RWPE2 (cell line): ENCODE results near the gene PCNT.

Experiments used
- ATAC-seq: fragments of 200-7000 bp; cut with Tn5 transposase; 3 replicates; pipeline ENCODE4 v1.9.1; 2021; ENCODE audit warnings: low read depth
- DNase-seq: peaks from one replicate; pipeline ENCODE4 v3.0.0-alpha.2; 2020; ENCODE audit warnings: low spot score
- H3K27ac ChIP-seq: fragments of 450-650 bp; 2 replicates; pipeline ENCODE4 v1.5.1; 2017; ENCODE audit warnings: mild to moderate bottlenecking; ENCODE audit not compliant: poor library complexity, severe bottlenecking
- H3K27me3 ChIP-seq: fragments of 250-450 bp; sonication (Bioruptor Pico); 2 replicates; pipeline ENCODE4 v1.5.1; 2021; ENCODE audit warnings: mild to moderate bottlenecking, moderate library complexity; ENCODE audit not compliant: insufficient read depth, poor library complexity, severe bottlenecking
- H3K36me3 ChIP-seq: fragments of 250-450 bp; sonication (Bioruptor Pico); 2 replicates; pipeline ENCODE4 v1.5.1; 2020; ENCODE audit warnings: low read depth, mild to moderate bottlenecking, moderate library complexity
- H3K4me1 ChIP-seq: fragments of 250-450 bp; sonication (Bioruptor Pico); 2 replicates; pipeline ENCODE4 v1.5.1; 2021; ENCODE audit warnings: mild to moderate bottlenecking, moderate library complexity; ENCODE audit not compliant: insufficient read depth, poor library complexity, severe bottlenecking
- H3K4me3 ChIP-seq: fragments of 250-450 bp; sonication (Bioruptor Pico); 2 replicates; pipeline ENCODE4 v1.5.1; 2021; ENCODE audit warnings: mild to moderate bottlenecking, moderate library complexity; ENCODE audit not compliant: severe bottlenecking
- H3K9me3 ChIP-seq: fragments of 250-450 bp; sonication (Bioruptor Pico); 2 replicates; pipeline ENCODE4 v1.5.1; 2021; ENCODE audit warnings: mild to moderate bottlenecking, moderate library complexity; ENCODE audit not compliant: severe bottlenecking
- TF ChIP-seq, protein P1 (sequence below): fragments of 450-650 bp; IDR thresholded peaks from one replicate; pipeline ENCODE4 v1.5.1; 2017; ENCODE audit warnings: mild to moderate bottlenecking, moderate library complexity; ENCODE audit not compliant: poor library complexity, severe bottlenecking

The PCNT gene

DNA sequence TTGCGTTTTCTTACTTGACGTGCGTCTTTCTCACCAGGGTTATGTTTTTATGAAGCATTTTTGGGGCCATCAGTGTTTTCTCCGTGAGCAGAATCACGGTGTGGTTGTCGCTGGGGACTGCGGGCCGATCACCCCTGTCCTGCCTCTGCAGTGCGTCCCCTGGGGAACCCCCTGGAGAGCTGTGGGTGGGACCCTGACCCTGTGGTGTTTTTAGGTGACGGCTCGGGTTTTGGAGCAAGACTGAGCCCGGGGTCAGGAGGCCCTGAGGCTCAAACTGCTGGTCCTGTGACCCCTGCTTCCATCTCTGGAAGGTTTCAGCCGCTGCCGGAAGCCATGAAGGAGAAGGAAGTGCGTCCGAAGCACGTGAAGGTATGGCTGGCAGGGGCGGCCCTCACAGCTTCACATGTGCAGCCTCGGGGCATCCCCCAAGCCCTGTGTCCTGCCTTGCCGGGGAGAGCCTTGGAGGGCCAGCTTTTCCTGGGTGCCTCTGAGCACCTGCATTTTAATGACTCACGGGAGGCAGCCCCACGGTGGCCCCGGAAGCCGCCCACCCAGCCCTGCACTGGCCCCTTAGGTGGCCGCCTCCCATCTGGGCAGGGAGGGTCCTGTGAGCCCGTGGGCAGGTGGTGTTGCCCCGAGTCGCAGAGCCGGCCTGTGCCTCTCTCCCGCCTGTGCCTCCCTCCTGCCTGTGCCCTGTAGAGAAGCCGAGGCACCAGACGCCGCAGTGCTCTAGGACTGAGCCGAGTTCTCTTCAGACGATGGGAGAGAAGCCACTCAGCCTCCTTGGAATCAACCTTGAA lies 98.0 kb downstream of the PCNT start:
- ATAC-seq (no peak; the same call in 2 of the 3 replicates), DNase-seq (no peak)
- TF ChIP-seq, protein P1, sequence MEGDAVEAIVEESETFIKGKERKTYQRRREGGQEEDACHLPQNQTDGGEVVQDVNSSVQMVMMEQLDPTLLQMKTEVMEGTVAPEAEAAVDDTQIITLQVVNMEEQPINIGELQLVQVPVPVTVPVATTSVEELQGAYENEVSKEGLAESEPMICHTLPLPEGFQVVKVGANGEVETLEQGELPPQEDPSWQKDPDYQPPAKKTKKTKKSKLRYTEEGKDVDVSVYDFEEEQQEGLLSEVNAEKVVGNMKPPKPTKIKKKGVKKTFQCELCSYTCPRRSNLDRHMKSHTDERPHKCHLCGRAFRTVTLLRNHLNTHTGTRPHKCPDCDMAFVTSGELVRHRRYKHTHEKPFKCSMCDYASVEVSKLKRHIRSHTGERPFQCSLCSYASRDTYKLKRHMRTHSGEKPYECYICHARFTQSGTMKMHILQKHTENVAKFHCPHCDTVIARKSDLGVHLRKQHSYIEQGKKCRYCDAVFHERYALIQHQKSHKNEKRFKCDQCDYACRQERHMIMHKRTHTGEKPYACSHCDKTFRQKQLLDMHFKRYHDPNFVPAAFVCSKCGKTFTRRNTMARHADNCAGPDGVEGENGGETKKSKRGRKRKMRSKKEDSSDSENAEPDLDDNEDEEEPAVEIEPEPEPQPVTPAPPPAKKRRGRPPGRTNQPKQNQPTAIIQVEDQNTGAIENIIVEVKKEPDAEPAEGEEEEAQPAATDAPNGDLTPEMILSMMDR = no peak
- H3K36me3 ChIP-seq = peaks cover 48% of the 10 kb centered on the region
- H3K27me3 ChIP-seq = no peaks in the 10 kb centered on the region
- H3K4me1 ChIP-seq = no peaks in the 10 kb centered on the region
- no peak overlapping the region for H3K4me3 ChIP-seq
- H3K9me3 ChIP-seq = no peaks in the 10 kb centered on the region
- H3K27ac ChIP-seq = no peak overlapping the region

DNA sequence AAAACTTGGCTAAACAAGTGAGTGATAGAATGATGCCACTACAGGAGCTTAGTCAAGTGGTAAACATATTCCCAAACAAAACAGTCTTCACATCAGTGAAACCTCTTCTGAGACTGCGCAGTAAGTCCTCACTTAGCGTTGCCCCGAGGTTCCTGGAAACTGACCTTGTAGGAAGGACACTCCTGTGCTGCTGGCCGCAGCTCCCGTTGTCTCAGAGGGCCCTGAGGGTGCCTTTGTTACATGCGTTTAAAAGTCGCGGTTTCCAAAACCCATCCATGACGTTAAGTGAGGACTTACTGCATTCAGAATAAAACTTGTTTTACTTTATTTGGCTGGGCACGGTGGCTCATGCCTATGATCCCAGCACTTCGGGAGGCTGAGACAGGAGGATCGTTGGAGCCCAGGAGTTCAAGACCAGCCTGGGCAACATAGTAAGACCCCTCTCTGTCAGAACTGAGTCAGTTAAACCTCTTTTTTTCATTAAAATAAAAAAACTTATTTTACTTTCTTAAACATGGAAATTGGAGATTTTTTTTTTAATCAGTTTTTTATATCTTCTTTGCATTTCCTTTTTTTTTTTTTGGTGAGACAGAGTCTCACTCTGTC lies 98.8 kb downstream of the PCNT start:
- TF ChIP-seq, protein P1 = no peak
- Histone ChIP-seq H3K4me1 (no peaks in the 10 kb centered on the region), H3K9me3 (no peaks in the 10 kb centered on the region), H3K36me3 (peaks cover 50% of the 10 kb centered on the region), H3K27me3 (no peaks in the 10 kb centered on the region), H3K4me3 (no peak overlapping the region), H3K27ac (no peak overlapping the region)
- no peak for ATAC-seq
- no peak for DNase-seq

DNA sequence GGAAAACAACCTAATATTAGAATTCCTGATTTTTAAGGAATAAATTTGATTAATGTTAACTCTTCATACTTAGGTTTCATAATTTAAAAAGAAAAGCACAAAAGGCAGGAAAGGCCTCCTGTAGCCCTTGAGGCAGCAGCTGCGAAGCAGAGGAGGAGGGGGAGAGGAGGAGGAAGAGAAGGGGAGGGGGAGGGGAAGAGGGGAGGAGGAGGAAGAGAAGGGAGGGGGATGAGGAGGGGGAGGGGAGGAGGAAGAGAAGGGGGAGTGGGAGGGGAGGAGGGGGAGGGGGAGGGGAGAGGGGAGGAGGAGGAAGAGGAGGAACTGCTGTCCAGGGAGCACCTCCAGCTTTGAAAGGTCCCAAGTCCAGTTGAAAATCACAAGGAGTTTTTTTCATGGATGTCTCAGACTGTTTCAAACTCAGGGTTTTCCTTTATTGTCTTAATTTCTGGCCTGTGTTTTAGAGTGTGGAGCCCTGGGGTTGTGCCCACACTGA lies 99.6 kb downstream of the PCNT start:
- Histone ChIP-seq H3K27me3 (no peaks in the 10 kb centered on the region), H3K4me1 (no peaks in the 10 kb centered on the region), H3K36me3 (peaks cover 46% of the 10 kb centered on the region), H3K4me3 (no peak overlapping the region), H3K9me3 (no peaks in the 10 kb centered on the region), H3K27ac (no peak overlapping the region)
- DNase-seq = no peak
- TF ChIP-seq, protein P1 = no peak
- ATAC-seq = no peak

DNA sequence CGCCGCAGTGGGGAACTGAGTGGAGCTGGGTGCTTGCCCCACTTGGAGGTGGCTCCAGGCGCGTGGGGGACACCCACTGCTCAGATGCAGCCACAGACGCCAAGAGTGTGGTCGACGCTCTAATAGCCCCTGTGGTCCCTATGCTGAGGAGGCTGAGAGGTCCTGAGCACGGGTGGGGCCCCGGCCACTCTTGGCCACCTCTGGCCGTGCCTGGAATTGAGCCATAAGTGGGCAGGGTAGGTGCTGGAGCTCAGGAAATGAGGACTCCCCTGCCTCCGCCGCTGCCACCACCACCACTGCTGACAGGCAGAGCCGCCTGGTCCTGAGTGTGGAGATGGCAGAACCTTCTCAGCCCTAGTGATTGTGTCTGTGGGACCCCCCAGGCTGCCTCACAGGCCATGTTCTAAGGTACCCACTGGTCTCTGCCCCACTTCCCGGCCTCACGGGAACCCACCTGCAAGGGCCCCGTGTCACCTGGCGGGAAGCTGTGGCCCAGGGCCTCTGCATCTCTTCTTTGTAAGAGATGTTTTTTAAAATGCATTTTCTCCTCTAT lies 100.2 kb downstream of the PCNT start:
- H3K9me3 ChIP-seq = no peaks in the 10 kb centered on the region
- no peaks in the 10 kb centered on the region for H3K4me1 ChIP-seq
- no peaks in the 10 kb centered on the region for H3K27me3 ChIP-seq
- ATAC-seq = no peak
- DNase-seq = no peak
- H3K27ac ChIP-seq = no peak overlapping the region
- TF ChIP-seq, protein P1 = no peak
- peaks cover 42% of the 10 kb centered on the region for H3K36me3 ChIP-seq
- H3K4me3 ChIP-seq = no peak overlapping the region
